ENCODE measurements around the gene RPTOR.

- TF ChIP-seq GATA2 (IDR thresholded peaks at IDR 0.05; ENCODE audit: low read depth, low read length) (no peak), GATA3 (IDR thresholded peaks at IDR 0.05; ENCODE audit: low read depth, low read length) (no peak)
Measured at GRCh38 chr17:80499961-80500665, 44.5 kb upstream of the RPTOR start.
